ENCODE measurements around the gene PDE2A. TPM values are rescaled to one million over a fixed set of nuclear protein-coding genes. Genes with fewer than 3 reads are reported as not detected.

Gene PDE2A
- total and polyA plus RNA-seq, 10 of the 15 experiments (the other 5 are each of a cell fraction or from before 2014, with no cell fraction given): 0.06 to 0.15 (median 0.11) TPM; not detected in 6

DNA sequence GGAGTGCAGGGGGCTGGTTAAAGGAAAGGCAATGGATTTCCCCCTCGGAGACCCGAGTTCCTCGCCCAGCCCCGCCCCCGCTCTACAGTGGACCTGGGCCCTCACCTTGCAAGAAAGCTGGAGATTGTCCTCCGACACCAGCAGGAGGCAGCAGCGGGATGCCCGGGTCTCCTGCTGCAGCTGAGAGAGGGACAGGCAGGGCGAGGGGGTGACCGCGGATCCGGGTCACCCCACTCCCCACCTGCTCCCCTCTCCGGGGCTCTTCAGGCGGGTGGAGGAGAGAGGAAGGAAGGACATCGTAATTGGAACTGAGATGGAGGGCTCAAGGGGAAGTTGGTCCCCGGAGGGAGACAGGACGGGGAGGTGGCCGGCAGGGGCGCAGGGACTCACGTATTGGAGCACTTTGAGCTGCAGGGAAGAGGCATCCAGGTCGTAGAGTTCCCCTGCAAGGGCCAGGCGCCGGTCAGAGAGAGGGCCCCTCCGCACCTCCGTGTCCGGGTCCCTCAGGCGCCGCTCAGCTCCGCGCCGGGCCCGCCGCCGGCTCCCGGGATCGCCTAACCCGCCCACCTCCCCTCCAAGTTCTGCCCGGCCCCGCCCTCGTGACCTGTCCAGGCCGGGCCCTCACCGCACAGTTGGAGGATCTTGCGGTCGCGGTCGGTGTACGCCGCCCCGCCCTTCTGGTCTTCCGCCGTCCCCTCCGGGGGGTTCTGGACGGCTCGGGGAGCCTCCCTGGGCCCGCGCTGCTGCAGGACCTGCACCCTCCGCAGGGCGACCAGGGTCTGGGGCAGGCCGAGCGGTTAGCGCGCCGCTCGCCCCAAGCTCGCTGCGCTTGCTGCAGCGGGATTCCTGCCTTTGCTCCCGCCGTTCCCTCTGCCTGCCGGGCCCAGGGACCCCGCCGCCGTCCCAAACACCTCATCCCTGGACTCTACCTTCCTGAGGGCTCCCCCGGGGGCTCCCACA lies 84.1 kb downstream of the PDE2A start (continued):
- TF ChIP-seq, protein P1, sequence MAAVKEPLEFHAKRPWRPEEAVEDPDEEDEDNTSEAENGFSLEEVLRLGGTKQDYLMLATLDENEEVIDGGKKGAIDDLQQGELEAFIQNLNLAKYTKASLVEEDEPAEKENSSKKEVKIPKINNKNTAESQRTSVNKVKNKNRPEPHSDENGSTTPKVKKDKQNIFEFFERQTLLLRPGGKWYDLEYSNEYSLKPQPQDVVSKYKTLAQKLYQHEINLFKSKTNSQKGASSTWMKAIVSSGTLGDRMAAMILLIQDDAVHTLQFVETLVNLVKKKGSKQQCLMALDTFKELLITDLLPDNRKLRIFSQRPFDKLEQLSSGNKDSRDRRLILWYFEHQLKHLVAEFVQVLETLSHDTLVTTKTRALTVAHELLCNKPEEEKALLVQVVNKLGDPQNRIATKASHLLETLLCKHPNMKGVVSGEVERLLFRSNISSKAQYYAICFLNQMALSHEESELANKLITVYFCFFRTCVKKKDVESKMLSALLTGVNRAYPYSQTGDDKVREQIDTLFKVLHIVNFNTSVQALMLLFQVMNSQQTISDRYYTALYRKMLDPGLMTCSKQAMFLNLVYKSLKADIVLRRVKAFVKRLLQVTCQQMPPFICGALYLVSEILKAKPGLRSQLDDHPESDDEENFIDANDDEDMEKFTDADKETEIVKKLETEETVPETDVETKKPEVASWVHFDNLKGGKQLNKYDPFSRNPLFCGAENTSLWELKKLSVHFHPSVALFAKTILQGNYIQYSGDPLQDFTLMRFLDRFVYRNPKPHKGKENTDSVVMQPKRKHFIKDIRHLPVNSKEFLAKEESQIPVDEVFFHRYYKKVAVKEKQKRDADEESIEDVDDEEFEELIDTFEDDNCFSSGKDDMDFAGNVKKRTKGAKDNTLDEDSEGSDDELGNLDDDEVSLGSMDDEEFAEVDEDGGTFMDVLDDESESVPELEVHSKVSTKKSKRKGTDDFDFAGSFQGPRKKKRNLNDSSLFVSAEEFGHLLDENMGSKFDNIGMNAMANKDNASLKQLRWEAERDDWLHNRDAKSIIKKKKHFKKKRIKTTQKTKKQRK (IDR thresholded peaks at IDR 0.05; ENCODE audit: low read depth, low read length): no peak
- TF ChIP-seq NR2F1 (conservative IDR thresholded peaks at IDR 0.05) (no peak), POU2F2 (IDR thresholded peaks at IDR 0.05; ENCODE audit: borderline replicate concordance, low read depth, low read length) (no peak), HDGF (IDR thresholded peaks at IDR 0.05) (no peak), BHLHE40 (IDR thresholded peaks at IDR 0.05; ENCODE audit: borderline replicate concordance in 1 of 2, low read depth in 2 of 2, low read length in 1 of 2) (no peak), ASH2L (IDR thresholded peaks at IDR 0.05; ENCODE audit: borderline replicate concordance, low read depth) (no peak), SUZ12 (IDR thresholded peaks at IDR 0.05; ENCODE audit: unreplicated experiment) (peak; percentile 81), PAX5 (IDR thresholded peaks at IDR 0.05; ENCODE audit: borderline replicate concordance, low read depth, low read length) (no peak), SMC3 (IDR thresholded peaks at IDR 0.05; ENCODE audit: borderline replicate concordance, low read length) (peak; percentile 34; the same call in 1 of the 2 replicates), IKZF2 (IDR thresholded peaks at IDR 0.05) (no peak), MYC (IDR thresholded peaks at IDR 0.05; ENCODE audit: insufficient read depth, insufficient read length, insufficient replicate concordance, low read length, severe bottlenecking) (no peak), SMAD1 (IDR thresholded peaks at IDR 0.05; ENCODE audit: low read depth, partially characterized antibody) (no peak), CHD4 (IDR thresholded peaks at IDR 0.05) (no peak), POLR2A (IDR thresholded peaks at IDR 0.05; ENCODE audit: low read depth, low read length) (no peak), CHD2 (IDR thresholded peaks at IDR 0.05; ENCODE audit: borderline replicate concordance, low read depth, low read length) (no peak)
- TF ChIP-seq, protein P2, sequence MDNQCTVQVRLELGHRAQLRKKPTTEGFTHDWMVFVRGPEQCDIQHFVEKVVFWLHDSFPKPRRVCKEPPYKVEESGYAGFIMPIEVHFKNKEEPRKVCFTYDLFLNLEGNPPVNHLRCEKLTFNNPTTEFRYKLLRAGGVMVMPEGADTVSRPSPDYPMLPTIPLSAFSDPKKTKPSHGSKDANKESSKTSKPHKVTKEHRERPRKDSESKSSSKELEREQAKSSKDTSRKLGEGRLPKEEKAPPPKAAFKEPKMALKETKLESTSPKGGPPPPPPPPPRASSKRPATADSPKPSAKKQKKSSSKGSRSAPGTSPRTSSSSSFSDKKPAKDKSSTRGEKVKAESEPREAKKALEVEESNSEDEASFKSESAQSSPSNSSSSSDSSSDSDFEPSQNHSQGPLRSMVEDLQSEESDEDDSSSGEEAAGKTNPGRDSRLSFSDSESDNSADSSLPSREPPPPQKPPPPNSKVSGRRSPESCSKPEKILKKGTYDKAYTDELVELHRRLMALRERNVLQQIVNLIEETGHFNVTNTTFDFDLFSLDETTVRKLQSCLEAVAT (IDR thresholded peaks at IDR 0.05): no peak
- TF ChIP-seq, protein P3, sequence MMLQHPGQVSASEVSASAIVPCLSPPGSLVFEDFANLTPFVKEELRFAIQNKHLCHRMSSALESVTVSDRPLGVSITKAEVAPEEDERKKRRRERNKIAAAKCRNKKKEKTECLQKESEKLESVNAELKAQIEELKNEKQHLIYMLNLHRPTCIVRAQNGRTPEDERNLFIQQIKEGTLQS (IDR thresholded peaks at IDR 0.05; ENCODE audit: borderline replicate concordance, extremely low read depth, low read depth, low read length): no peak
- TF ChIP-seq, protein P4, sequence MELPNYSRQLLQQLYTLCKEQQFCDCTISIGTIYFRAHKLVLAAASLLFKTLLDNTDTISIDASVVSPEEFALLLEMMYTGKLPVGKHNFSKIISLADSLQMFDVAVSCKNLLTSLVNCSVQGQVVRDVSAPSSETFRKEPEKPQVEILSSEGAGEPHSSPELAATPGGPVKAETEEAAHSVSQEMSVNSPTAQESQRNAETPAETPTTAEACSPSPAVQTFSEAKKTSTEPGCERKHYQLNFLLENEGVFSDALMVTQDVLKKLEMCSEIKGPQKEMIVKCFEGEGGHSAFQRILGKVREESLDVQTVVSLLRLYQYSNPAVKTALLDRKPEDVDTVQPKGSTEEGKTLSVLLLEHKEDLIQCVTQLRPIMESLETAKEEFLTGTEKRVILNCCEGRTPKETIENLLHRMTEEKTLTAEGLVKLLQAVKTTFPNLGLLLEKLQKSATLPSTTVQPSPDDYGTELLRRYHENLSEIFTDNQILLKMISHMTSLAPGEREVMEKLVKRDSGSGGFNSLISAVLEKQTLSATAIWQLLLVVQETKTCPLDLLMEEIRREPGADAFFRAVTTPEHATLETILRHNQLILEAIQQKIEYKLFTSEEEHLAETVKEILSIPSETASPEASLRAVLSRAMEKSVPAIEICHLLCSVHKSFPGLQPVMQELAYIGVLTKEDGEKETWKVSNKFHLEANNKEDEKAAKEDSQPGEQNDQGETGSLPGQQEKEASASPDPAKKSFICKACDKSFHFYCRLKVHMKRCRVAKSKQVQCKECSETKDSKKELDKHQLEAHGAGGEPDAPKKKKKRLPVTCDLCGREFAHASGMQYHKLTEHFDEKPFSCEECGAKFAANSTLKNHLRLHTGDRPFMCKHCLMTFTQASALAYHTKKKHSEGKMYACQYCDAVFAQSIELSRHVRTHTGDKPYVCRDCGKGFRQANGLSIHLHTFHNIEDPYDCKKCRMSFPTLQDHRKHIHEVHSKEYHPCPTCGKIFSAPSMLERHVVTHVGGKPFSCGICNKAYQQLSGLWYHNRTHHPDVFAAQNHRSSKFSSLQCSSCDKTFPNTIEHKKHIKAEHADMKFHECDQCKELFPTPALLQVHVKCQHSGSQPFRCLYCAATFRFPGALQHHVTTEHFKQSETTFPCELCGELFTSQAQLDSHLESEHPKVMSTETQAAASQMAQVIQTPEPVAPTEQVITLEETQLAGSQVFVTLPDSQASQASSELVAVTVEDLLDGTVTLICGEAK (IDR thresholded peaks at IDR 0.05; ENCODE audit: borderline replicate concordance): no peak
